Heart left ventricle (tissue), 13 donors: Measurements from ENCODE around the gene CFAP46.

Source experiments
- POLR2A ChIP-seq, 2 donors: fragments of 450-650 bp; IDR thresholded peaks; one replicate each; pipeline ENCODE4 v1.6.1; 2017; ENCODE audit warnings: antibody characterized with exemption in 2 of 2, mild to moderate bottlenecking in 2 of 2, moderate library complexity in 2 of 2
- TF ChIP-seq, protein P1 (sequence below), 12 donors: fragments of 200-600 bp; sonication (generic) in 4 of 12; IDR thresholded peaks; one replicate each; pipeline versions ENCODE4 v1.5.0 to v1.8.0; 2018 to 2022; ENCODE audit warnings: antibody characterized with exemption in 12 of 12, mild to moderate bottlenecking in 5 of 12
- donor health status: ischemic (EF 13 %, LVEDD 7.1; RV severe dilation, severe dysfunction).
- donor health status: DM: no; HTN: yes; CAD: no.
- donor health status: DM: no; HTN: no; CAD: no.
- donor health status: ischemic (EF 25% LVEDD 6.9; RV normal size, moderate dysfunction).
- donor health status: ischemic (EF 25% LVEDD 5.7; RV mildly dilated, moderate dysfunction).
- donor health status: ischemic (EF 35%, LVEDD 5.7; RV mildly dilated, moderate dysfunction).
- donor health status: nonischemic (EF 11% LVEDD 7.7; RV severe dilation, severe dysfunction).
- donor health status: DM: yes; HTN: yes; CAD: no.
- donor health status: PGD.
- donor health status: ischemic (EF 29% LVEDD 5.4; RV normal size, mild dysfunction).
- donor health status: nonischemic (EF 23%, LVEDD 6.1; RV moderate dilation, normal function).

- TF ChIP-seq, protein P1, sequence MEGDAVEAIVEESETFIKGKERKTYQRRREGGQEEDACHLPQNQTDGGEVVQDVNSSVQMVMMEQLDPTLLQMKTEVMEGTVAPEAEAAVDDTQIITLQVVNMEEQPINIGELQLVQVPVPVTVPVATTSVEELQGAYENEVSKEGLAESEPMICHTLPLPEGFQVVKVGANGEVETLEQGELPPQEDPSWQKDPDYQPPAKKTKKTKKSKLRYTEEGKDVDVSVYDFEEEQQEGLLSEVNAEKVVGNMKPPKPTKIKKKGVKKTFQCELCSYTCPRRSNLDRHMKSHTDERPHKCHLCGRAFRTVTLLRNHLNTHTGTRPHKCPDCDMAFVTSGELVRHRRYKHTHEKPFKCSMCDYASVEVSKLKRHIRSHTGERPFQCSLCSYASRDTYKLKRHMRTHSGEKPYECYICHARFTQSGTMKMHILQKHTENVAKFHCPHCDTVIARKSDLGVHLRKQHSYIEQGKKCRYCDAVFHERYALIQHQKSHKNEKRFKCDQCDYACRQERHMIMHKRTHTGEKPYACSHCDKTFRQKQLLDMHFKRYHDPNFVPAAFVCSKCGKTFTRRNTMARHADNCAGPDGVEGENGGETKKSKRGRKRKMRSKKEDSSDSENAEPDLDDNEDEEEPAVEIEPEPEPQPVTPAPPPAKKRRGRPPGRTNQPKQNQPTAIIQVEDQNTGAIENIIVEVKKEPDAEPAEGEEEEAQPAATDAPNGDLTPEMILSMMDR (IDR thresholded peaks at IDR 0.05) = no peak
- no peak for TF ChIP-seq POLR2A (IDR thresholded peaks at IDR 0.05)
These were observed 152.7 kb downstream of the CFAP46 start for GRCh38 chr10:132789659-132790148.
